ENCODE results near the gene USP47.

The USP47 gene

GRCh38 chr11:11981364-11981763 is 139.6 kb downstream of the USP47 start:
- no peak for DNase-seq (ENCODE audit: low read depth)

- no peak for DNase-seq (ENCODE audit: low read depth)
These were observed 140.1 kb downstream of the USP47 start for GRCh38 chr11:11981840-11982239.

GRCh38 chr11:11982461-11982860 is 140.7 kb downstream of the USP47 start:
- DNase-seq (ENCODE audit: low read depth) = no peak

- no peak for DNase-seq (ENCODE audit: low read depth)
These were observed 141.2 kb downstream of the USP47 start for GRCh38 chr11:11982975-11983374.

GRCh38 chr11:11983427-11983826 is 141.7 kb downstream of the USP47 start:
- DNase-seq (ENCODE audit: low read depth) = no peak

- DNase-seq (ENCODE audit: low read depth) = no peak
These were observed 142.8 kb downstream of the USP47 start for GRCh38 chr11:11984563-11984962.

GRCh38 chr11:11985016-11985715 is 143.4 kb downstream of the USP47 start:
- DNase-seq (ENCODE audit: low read depth) = no peak

GRCh38 chr11:11985954-11986949 is 144.5 kb downstream of the USP47 start:
- no peak for DNase-seq (ENCODE audit: low read depth)

GRCh38 chr11:11987503-11988022 is 145.8 kb downstream of the USP47 start:
- DNase-seq (ENCODE audit: low read depth) = no peak

GRCh38 chr11:11988099-11988651 is 146.4 kb downstream of the USP47 start:
- DNase-seq (ENCODE audit: low read depth) = no peak

GRCh38 chr11:11988681-11989261 is 147.0 kb downstream of the USP47 start:
- DNase-seq (ENCODE audit: low read depth) = no peak

GRCh38 chr11:11989774-11990744 is 148.3 kb downstream of the USP47 start:
- no peak for DNase-seq (ENCODE audit: low read depth)

GRCh38 chr11:11992257-11993212 is 150.8 kb downstream of the USP47 start:
- DNase-seq (ENCODE audit: low read depth) = no peak

- DNase-seq (ENCODE audit: low read depth) = no peak
These were observed 152.1 kb downstream of the USP47 start for GRCh38 chr11:11993839-11994238.

GRCh38 chr11:11995601-11996000 is 153.8 kb downstream of the USP47 start:
- no peak for DNase-seq (ENCODE audit: low read depth)

- DNase-seq (ENCODE audit: low read depth) = no peak
These were observed 154.7 kb downstream of the USP47 start for GRCh38 chr11:11996321-11997048.

GRCh38 chr11:11997049-11997322 is 155.2 kb downstream of the USP47 start:
- no peak for DNase-seq (ENCODE audit: low read depth)

GRCh38 chr11:11998091-11998781 is 156.5 kb downstream of the USP47 start:
- DNase-seq (ENCODE audit: low read depth) = no peak

- no peak for DNase-seq (ENCODE audit: low read depth)
These were observed 159.4 kb downstream of the USP47 start for GRCh38 chr11:12001186-12001585.
